WERI-Rb-1 (cell line): ENCODE data around the gene LMBRD1.

ENCODE experiments used
- DNase-seq: peaks from one replicate; pipeline ENCODE4 v3.0.0-alpha.2; 2020
- H3K27ac ChIP-seq: fragments of 250-450 bp; sonication (Bioruptor Pico); 2 replicates; pipeline ENCODE4 v1.5.1; 2020; ENCODE audit warnings: mild to moderate bottlenecking, moderate library complexity
- H3K27me3 ChIP-seq: fragments of 250-450 bp; sonication (Bioruptor Pico); 2 replicates; pipeline ENCODE4 v1.5.1; 2021; ENCODE audit warnings: mild to moderate bottlenecking, low read depth, moderate library complexity; ENCODE audit not compliant: insufficient read depth, severe bottlenecking
- H3K36me3 ChIP-seq: fragments of 250-450 bp; sonication (Bioruptor Pico); 2 replicates; pipeline ENCODE4 v1.5.1; 2020; ENCODE audit warnings: mild to moderate bottlenecking, moderate library complexity
- H3K4me3 ChIP-seq: 2 replicates; pipeline ENCODE4 v1.5.1; 2011; ENCODE audit warnings: low read depth, mild to moderate bottlenecking, control low read depth, low read length
- H3K9me3 ChIP-seq: fragments of 250-450 bp; sonication (Bioruptor Pico); 2 replicates; pipeline ENCODE4 v1.5.1; 2021; ENCODE audit warnings: mild to moderate bottlenecking, moderate library complexity; ENCODE audit not compliant: severe bottlenecking
- TF ChIP-seq, protein P1 (sequence below): IDR thresholded peaks from 2 replicates; pipeline ENCODE4 v1.5.1; 2011; ENCODE audit warnings: low read depth, mild to moderate bottlenecking, control low read depth, inconsistent platforms, low read length

LMBRD1 gene

GRCh38 chr6:69761853-69762252 is 35.0 kb downstream of the LMBRD1 start:
- Histone ChIP-seq H3K27me3 (no peaks in the 10 kb centered on the region), H3K27ac (no peak overlapping the region), H3K36me3 (no peaks in the 10 kb centered on the region), H3K4me3 (no peak overlapping the region), H3K9me3 (no peaks in the 10 kb centered on the region)
- TF ChIP-seq, protein P1, sequence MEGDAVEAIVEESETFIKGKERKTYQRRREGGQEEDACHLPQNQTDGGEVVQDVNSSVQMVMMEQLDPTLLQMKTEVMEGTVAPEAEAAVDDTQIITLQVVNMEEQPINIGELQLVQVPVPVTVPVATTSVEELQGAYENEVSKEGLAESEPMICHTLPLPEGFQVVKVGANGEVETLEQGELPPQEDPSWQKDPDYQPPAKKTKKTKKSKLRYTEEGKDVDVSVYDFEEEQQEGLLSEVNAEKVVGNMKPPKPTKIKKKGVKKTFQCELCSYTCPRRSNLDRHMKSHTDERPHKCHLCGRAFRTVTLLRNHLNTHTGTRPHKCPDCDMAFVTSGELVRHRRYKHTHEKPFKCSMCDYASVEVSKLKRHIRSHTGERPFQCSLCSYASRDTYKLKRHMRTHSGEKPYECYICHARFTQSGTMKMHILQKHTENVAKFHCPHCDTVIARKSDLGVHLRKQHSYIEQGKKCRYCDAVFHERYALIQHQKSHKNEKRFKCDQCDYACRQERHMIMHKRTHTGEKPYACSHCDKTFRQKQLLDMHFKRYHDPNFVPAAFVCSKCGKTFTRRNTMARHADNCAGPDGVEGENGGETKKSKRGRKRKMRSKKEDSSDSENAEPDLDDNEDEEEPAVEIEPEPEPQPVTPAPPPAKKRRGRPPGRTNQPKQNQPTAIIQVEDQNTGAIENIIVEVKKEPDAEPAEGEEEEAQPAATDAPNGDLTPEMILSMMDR, result no peak
- DNase-seq, result no peak

DNA sequence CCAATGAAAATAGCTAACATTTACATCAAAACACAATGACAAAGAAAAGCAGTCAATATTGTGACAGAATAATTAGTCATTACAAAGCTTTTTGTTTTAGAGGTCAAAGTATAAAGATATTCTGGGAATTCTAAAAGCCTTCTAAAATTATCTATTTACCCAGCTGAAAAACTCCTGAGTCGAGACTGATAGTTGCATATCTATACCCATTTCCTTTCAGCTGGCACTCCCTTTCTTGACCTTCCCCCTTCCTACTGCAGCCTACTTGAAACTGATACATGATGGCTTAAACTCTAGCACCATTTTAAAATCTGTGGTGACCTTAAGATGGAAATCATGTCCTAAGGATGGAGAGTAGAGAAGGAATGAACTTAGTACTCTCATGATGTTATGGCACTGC is 38.6 kb downstream of the LMBRD1 start:
- Histone ChIP-seq H3K27me3 (no peaks in the 10 kb centered on the region), H3K36me3 (no peaks in the 10 kb centered on the region), H3K9me3 (no peaks in the 10 kb centered on the region), H3K4me3 (no peak overlapping the region), H3K27ac (no peak overlapping the region)
- TF ChIP-seq, protein P1, result no peak
- no peak for DNase-seq

DNA sequence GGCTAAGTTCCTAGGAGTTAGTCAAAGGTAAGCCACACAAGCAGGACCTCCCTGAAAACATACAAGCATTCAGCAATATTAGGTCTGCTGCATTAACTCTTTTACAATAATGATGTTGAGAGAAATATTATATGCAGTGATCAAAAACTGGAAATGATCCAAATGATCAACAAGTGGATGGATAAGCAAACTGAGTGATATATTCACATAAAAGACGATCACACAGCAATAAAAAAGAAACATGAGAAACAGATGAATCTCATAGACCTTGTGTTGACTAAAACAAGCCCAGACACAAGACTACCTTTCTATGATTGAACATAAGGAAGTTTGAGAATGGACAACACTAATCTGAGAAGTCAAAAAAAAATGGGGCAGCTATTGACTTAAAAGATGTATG is 39.9 kb downstream of the LMBRD1 start:
- TF ChIP-seq, protein P1, result no peak
- no peak for DNase-seq
- H3K27ac ChIP-seq, result no peak overlapping the region
- H3K27me3 ChIP-seq, result no peaks in the 10 kb centered on the region
- no peak overlapping the region for H3K4me3 ChIP-seq
- H3K9me3 ChIP-seq, result no peaks in the 10 kb centered on the region
- H3K36me3 ChIP-seq, result no peaks in the 10 kb centered on the region

DNA sequence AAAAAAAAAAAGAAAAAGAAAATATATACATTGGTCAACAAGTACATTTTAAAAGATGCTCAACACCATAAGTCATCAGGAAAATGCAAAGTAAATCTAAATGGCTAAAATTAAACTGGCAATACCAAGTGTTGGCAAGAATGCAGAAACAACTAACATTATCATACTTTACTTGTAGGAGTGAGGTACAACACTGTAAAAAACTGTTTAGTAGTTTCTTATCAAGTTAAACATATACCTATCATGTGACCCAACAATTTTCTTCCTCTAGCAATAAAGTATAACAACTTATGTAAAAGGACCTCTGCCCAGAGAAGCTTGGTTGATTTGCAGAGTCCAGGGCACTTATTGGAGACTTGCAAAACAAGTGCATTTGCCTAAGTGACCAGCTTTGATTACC is 40.4 kb downstream of the LMBRD1 start:
- DNase-seq, result no peak
- H3K4me3 ChIP-seq, result no peak overlapping the region
- H3K27me3 ChIP-seq, result no peaks in the 10 kb centered on the region
- no peak overlapping the region for H3K27ac ChIP-seq
- H3K36me3 ChIP-seq, result no peaks in the 10 kb centered on the region
- TF ChIP-seq, protein P1, result no peak
- no peaks in the 10 kb centered on the region for H3K9me3 ChIP-seq

DNA sequence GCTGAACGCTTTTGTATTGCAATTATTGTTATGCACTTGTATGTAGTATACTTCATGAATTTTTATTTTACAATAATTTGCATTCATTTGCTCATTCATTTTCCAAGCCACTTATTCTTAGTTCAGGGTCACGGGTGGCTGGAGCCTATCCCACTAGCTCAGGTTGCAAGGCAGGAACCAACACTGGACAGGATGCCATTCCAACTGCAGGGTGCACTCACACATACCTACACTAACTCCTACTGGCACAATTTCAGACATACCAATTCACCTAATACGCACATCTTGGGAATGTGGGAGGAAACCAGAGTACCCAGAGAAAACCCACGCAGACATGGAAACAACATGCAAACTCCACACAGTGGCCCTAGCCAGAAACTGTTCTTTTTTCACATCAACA is 61.8 kb downstream of the LMBRD1 start:
- Histone ChIP-seq H3K36me3 (no peaks in the 10 kb centered on the region), H3K9me3 (no peaks in the 10 kb centered on the region), H3K4me3 (no peak overlapping the region), H3K27ac (no peak overlapping the region), H3K27me3 (no peaks in the 10 kb centered on the region)
- DNase-seq, result no peak
- TF ChIP-seq, protein P1, result no peak

GRCh38 chr6:69732640-69733039 is 64.2 kb downstream of the LMBRD1 start:
- TF ChIP-seq, protein P1, result no peak
- Histone ChIP-seq H3K27me3 (no peaks in the 10 kb centered on the region), H3K9me3 (no peaks in the 10 kb centered on the region), H3K4me3 (no peak overlapping the region), H3K27ac (no peak overlapping the region), H3K36me3 (no peaks in the 10 kb centered on the region)
- no peak for DNase-seq
